Neural crest cell (in vitro differentiated cells): ENCODE measurements around the gene FAM117B. TPM values are rescaled to one million over a fixed set of nuclear protein-coding genes. Genes with fewer than 3 reads are reported as not detected.

Experiments
- DNase-seq: peaks from one replicate; pipeline ENCODE4 v3.0.0; 2021; ENCODE audit warnings: low read depth, mixed read lengths, low spot score
- H3K27ac Mint-ChIP-seq: one replicate; pipeline ENCODE4 v1.8.0; 2021; ENCODE audit warnings: mild to moderate bottlenecking, mixed read lengths; ENCODE audit not compliant: unreplicated experiment
- H3K27me3 Mint-ChIP-seq: 2 replicates; pipeline ENCODE4 v1.8.0; 2021; ENCODE audit warnings: low read depth, mild to moderate bottlenecking, mixed read lengths
- H3K36me3 Mint-ChIP-seq: 2 replicates; pipeline ENCODE4 v1.8.0; 2021; ENCODE audit warnings: low read depth, mild to moderate bottlenecking, mixed read lengths
- H3K4me1 Mint-ChIP-seq: 2 replicates; pipeline ENCODE4 v1.8.0; 2021; ENCODE audit warnings: mixed read lengths
- H3K4me3 Mint-ChIP-seq: one replicate; pipeline ENCODE4 v1.8.0; 2021; ENCODE audit warnings: mild to moderate bottlenecking, mixed read lengths
- H3K9me3 Mint-ChIP-seq: 2 replicates; pipeline ENCODE4 v1.8.0; 2021; ENCODE audit warnings: mixed read lengths
- CTCF ChIP-seq: fragments of 200-600 bp; sonication (generic); conservative IDR thresholded peaks from 2 replicates; pipeline ENCODE4 v1.5.0; 2021; ENCODE audit warnings: antibody characterized with exemption, mild to moderate bottlenecking
- total RNA-seq: library from RNA; stranded (reverse); gene quantifications from 2 replicates; pipeline ENCODE4 v1.2.1, GENCODE V29; 2021

Gene FAM117B
- total RNA-seq, 1 donor from 2014 or later: 22.8 TPM

- Mint-ChIP-seq H3K36me3 (peaks cover 35% of the 10 kb centered on the region), H3K9me3 (peaks cover 5% of the 10 kb centered on the region), H3K27me3 (no peaks in the 10 kb centered on the region), H3K4me1 (no peaks in the 10 kb centered on the region), H3K4me3 (no peak overlapping the region), H3K27ac (no peak overlapping the region)
- no peak for TF ChIP-seq CTCF
- no peak for DNase-seq
These were observed 116.1 kb downstream of the FAM117B start for GRCh38 chr2:202750763-202751427.

- H3K4me1 Mint-ChIP-seq: no peaks in the 10 kb centered on the region
- H3K36me3 Mint-ChIP-seq: peaks cover 31% of the 10 kb centered on the region
- no peak for TF ChIP-seq CTCF
- H3K27ac Mint-ChIP-seq: no peak overlapping the region
- H3K4me3 Mint-ChIP-seq: no peak overlapping the region
- peaks cover 3% of the 10 kb centered on the region for H3K9me3 Mint-ChIP-seq
- no peak for DNase-seq
- H3K27me3 Mint-ChIP-seq: no peaks in the 10 kb centered on the region
These were observed 117.3 kb downstream of the FAM117B start for GRCh38 chr2:202752071-202752470.

GRCh38 chr2:202754936-202755335 is 120.2 kb downstream of the FAM117B start:
- peaks cover 21% of the 10 kb centered on the region for H3K36me3 Mint-ChIP-seq
- no peaks in the 10 kb centered on the region for H3K4me1 Mint-ChIP-seq
- no peak for TF ChIP-seq CTCF
- H3K27me3 Mint-ChIP-seq: no peaks in the 10 kb centered on the region
- H3K4me3 Mint-ChIP-seq: no peak overlapping the region
- no peaks in the 10 kb centered on the region for H3K9me3 Mint-ChIP-seq
- H3K27ac Mint-ChIP-seq: no peak overlapping the region
- DNase-seq: no peak

GRCh38 chr2:202756598-202756997 is 121.8 kb downstream of the FAM117B start:
- TF ChIP-seq CTCF: no peak
- DNase-seq: no peak
- Mint-ChIP-seq H3K4me1 (no peaks in the 10 kb centered on the region), H3K9me3 (no peaks in the 10 kb centered on the region), H3K27ac (no peak overlapping the region), H3K27me3 (no peaks in the 10 kb centered on the region), H3K36me3 (peaks cover 23% of the 10 kb centered on the region), H3K4me3 (no peak overlapping the region)

GRCh38 chr2:202757339-202757738 is 122.6 kb downstream of the FAM117B start:
- peaks cover under 1% of the 10 kb centered on the region for H3K4me1 Mint-ChIP-seq
- H3K36me3 Mint-ChIP-seq: peaks cover 21% of the 10 kb centered on the region
- H3K27ac Mint-ChIP-seq: no peak overlapping the region
- TF ChIP-seq CTCF: no peak
- H3K4me3 Mint-ChIP-seq: no peak overlapping the region
- no peak for DNase-seq
- no peaks in the 10 kb centered on the region for H3K27me3 Mint-ChIP-seq
- no peaks in the 10 kb centered on the region for H3K9me3 Mint-ChIP-seq
